HEK293T (cell line): ENCODE data around the gene KCNH1.

Experiments used
- SUZ12 ChIP-seq: fragments of 450-650 bp; IDR thresholded peaks from 2 replicates; pipeline ENCODE4 v1.6.1; 2016; ENCODE audit warnings: mild to moderate bottlenecking
- ZNF384 ChIP-seq: fragments of 450-650 bp; IDR thresholded peaks from 2 replicates; pipeline ENCODE4 v1.6.1; 2016

- no peak for TF ChIP-seq ZNF384
- no peak for TF ChIP-seq SUZ12
Observed at GRCh38 chr1:210876275-210876674, 257.7 kb downstream of the KCNH1 start.
